C4-2B (cell line): ENCODE results near the gene GDA.

Source experiments
- H3K27ac ChIP-seq: fragments of 450-650 bp; 2 replicates; pipeline ENCODE4 v1.5.1; 2017
- CTCF ChIP-seq: fragments of 450-650 bp; conservative IDR thresholded peaks from 2 replicates; pipeline ENCODE4 v1.5.1; 2017; ENCODE audit warnings: mild to moderate bottlenecking
- ZFX ChIP-seq: fragments of 450-650 bp; IDR thresholded peaks from 2 replicates; pipeline ENCODE4 v1.6.1; 2017

GDA gene

DNA sequence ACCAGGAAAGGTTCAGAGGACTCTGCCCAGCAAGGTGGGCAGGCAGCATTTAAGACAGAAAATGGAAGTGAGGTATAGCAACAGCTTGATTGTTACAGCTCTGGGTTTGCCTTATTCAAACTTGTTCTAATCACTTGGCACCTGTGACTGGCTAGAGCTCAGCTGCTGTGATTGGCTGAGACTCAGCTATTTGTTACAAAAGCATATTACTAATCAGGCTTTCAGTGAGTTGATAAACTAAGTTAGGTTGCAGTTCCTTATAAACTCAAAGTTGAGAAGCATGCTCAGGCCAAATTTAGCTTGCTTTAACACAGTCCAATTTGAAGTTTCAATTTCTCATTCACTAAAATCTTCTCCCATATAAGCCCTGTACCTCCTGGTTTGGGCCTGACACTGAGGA lies 56.3 kb downstream of the GDA start:
- no peak overlapping the region for H3K27ac ChIP-seq
- TF ChIP-seq ZFX: no peak
- TF ChIP-seq CTCF: no peak

GRCh38 chr9:72207278-72207677 lies 58.0 kb downstream of the GDA start:
- H3K27ac ChIP-seq: no peak overlapping the region
- TF ChIP-seq CTCF (no peak), ZFX (no peak)

DNA sequence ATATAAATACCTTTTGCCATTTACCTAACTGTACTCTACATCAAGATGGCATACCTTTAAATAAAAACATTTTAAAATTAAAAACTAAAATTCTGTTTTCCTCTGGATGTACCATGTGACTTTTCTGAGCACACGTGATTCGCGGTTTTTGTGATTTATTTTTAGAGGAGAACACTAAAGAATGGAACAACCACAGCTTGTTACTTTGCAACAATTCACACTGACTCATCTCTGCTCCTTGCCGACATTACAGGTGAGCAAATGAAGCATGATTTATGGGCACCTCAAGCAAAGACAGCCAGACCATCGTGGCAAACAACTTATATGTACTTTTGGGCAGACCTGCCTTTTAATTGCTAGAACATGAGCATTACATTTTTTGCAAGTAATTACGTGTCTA lies 61.3 kb downstream of the GDA start:
- H3K27ac ChIP-seq: no peak overlapping the region
- TF ChIP-seq ZFX: no peak

DNA sequence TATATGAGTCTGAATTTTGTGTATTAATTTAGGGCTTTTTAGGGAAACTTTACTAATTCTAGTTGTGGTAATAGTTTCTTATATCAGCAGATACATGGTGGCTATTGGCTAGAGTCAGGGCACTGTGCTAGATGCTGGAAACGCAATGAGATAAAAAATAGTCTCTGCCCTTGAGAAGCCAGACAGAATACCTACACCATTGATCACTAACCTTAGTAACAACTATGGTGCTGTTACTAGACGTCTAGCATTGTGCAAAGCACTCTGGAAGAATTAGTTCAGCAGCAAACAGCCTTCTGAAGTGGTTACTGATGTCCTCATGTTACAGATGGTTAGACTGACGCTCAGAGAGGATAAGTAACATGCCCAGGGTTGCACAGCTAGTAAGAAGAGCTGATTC lies 61.8 kb downstream of the GDA start:
- H3K27ac ChIP-seq: no peak overlapping the region
- no peak for TF ChIP-seq ZFX
- TF ChIP-seq CTCF: no peak

DNA sequence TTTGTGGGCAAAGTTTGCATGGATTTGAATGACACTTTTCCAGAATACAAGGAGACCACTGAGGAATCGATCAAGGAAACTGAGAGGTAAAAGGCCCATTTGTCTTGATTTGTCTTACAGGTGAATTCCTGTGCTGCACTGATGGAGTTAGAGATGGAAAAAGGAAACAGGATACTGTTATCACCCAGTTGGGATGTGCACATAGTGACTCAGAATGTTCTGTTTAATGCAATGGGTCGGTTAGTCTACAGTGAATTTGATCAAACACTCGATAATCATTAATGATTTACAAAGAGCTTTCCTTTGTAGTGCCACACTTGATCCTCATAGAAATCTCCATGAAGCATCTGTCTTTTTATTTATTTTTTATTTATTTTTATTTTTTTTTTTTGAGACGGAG lies 64.7 kb downstream of the GDA start:
- H3K27ac ChIP-seq: no peak overlapping the region
- TF ChIP-seq CTCF (no peak), ZFX (no peak)

DNA sequence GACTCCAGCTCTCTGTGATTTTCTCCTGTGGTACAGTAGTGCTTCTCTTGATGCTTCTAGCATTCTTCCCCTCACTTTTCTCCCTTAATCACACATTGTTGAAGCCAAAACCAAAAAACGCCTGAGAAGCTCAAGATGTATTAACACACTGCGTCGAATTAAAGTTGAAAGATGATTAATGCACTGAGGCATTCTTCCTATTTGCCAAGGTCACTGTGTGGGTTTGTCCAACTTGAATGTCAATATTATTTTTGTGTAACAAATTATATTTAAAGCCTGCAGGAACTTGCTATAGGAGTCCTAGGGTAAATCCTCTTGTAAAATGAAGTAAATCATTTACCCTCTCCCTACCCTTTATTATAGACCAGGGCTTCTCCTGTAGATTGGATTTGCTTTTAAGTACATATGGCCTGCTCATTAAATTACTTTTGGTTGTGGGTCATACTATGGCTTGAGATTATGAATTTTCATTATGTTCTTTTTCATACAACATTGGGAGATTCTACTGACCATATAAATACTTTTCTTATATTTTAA lies 68.1 kb downstream of the GDA start:
- TF ChIP-seq CTCF (no peak), ZFX (no peak)

DNA sequence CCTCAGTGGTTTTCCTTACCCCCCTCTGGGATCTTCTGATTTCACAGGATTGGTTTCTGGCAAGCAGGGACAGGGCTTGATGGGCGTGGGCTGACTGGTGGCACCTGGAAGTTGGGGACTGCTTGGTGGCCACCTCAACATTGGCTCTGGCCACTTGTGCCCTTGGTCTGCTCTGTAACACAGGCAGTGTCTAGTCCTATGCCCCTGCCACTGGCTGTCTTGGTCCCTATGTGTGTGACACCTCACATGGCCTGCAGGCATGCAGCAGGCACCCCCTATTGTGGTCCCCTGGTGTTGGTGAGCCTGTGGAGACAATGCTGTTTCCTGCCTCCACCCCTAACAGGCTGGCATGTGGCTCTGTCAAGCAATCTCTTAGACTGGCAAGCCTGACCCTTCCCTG lies 71.3 kb downstream of the GDA start:
- no peak overlapping the region for H3K27ac ChIP-seq
- TF ChIP-seq ZFX (no peak), CTCF (no peak)

More for the DNA sequence above, 68.1 kb downstream of the GDA start:
- H3K27ac ChIP-seq: no peak overlapping the region

- TF ChIP-seq ZFX (no peak), CTCF (no peak)
- H3K27ac ChIP-seq: no peak overlapping the region
These were observed 77.0 kb downstream of the GDA start for GRCh38 chr9:72226146-72226812.
